ENCODE measurements around the gene CENPVL3.

DNA sequence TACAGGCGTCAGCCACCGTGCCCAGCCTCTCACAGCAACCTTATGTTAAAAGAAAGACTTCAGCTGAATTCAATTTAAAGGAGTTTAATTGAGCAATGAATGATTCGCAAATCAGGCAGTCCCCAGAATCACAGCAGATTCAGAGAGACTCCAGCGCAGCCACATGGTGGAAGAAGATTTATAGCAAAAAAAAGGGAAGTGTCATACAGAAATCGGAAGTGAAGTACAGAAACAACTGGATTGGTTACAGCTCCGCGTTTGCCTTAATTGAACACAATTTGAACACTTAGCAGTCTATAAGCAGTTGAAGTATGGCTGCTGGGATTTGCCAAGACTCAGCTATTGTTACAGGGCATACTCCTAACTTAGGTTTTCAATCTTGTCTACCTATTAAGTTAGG, 19.8 kb downstream of the CENPVL3 start:
- TF ChIP-seq, protein P1, sequence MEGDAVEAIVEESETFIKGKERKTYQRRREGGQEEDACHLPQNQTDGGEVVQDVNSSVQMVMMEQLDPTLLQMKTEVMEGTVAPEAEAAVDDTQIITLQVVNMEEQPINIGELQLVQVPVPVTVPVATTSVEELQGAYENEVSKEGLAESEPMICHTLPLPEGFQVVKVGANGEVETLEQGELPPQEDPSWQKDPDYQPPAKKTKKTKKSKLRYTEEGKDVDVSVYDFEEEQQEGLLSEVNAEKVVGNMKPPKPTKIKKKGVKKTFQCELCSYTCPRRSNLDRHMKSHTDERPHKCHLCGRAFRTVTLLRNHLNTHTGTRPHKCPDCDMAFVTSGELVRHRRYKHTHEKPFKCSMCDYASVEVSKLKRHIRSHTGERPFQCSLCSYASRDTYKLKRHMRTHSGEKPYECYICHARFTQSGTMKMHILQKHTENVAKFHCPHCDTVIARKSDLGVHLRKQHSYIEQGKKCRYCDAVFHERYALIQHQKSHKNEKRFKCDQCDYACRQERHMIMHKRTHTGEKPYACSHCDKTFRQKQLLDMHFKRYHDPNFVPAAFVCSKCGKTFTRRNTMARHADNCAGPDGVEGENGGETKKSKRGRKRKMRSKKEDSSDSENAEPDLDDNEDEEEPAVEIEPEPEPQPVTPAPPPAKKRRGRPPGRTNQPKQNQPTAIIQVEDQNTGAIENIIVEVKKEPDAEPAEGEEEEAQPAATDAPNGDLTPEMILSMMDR (IDR thresholded peaks at IDR 0.05), result no peak
- TF ChIP-seq POLR2AphosphoS5 (IDR thresholded peaks at IDR 0.05), result no peak
